GM18520 (cell line): ENCODE data around the gene CFAP54.
"Not testable (repeated sequence)": the region's sequence is repeated elsewhere in the genome, so short reads cannot be mapped to it uniquely, and the experiment has no call there.

ENCODE experiments used
- ATAC-seq: cut with Tn5 transposase; IDR thresholded peaks from one replicate; pipeline ENCODE4 v1.9.1; 2021; ENCODE audit not compliant: unreplicated experiment

Gene CFAP54

DNA sequence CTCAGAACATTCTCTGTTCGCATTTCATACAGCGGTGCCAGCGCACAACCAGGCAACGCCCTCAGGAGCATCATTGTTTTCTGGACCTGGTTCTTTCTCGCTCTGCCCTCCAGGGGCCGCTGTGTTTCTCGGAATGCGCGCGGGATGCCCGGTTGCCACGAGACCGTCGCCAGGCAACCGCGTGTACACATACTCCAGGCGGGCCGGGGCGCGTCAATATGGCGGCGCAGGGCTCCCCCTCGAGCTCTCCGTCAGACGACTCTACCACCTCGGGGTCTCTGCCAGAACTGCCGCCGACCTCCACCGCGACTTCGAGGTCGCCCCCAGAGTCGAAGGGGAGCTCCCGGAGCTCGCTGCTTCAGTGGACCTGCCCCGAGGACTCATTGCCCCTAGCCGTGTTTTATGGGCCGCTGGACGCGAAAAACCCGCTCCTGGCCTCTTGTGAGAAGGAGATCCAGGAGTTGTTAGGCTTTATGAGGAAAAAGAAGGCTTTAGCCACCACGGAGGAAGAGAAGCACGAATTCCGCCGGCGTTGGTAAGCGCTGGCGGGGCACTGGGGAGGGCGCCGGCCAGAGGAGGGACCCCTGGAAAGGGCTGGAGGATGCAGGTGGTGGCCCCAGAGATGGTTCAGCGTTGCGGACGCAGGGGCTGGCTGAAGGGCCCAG lies at the start of gene CFAP54:
Gene CFAP54, plus strand, starts transcription at position 186 of the 665 bp plus-strand sequence. Its CDS starts 33 bp downstream, at position 219.
- ATAC-seq: peak; percentile 95

DNA sequence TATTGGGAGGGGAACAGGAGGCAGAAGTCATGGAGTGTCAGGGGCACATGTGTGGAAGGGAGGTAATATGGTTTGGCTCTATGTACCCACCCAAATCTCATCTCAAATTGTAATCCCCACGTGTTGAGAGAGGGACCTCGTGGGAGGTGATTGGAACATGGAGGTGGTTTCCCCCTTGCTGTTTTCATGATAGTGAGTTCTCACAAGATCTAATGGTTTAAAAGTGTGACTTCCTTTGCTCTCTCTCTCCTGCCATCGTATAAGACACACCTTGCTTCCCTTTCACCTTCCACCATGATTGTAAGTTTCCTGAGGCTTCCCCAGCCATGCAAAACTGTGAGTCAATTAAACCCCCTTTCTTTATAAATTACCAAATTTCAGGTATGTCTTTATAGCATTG lies 47.6 kb upstream of the CFAP54 start:
- ATAC-seq: no peak

- ATAC-seq: no peak
These were observed 46.5 kb upstream of the CFAP54 start for GRCh38 chr12:96442906-96443305.

DNA sequence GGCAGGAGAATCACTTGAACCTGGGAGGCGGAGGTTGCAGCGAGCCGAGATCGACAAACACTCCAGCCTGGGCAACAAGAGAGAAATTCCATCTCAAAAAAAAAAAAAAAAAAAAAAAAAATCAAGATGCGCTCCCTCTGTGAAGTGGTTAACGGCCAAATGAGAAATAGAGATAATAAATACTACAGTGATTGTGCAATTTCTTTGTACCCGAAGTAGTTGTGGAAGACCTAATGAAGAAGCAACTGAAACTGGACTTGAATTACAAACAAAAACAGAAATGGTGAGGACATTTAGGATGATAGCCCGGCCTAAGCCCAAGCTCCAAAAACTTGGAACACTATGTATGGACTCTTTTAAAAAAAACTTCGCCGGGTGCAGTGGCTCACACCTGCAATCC lies 45.0 kb upstream of the CFAP54 start:
- ATAC-seq: no peak

DNA sequence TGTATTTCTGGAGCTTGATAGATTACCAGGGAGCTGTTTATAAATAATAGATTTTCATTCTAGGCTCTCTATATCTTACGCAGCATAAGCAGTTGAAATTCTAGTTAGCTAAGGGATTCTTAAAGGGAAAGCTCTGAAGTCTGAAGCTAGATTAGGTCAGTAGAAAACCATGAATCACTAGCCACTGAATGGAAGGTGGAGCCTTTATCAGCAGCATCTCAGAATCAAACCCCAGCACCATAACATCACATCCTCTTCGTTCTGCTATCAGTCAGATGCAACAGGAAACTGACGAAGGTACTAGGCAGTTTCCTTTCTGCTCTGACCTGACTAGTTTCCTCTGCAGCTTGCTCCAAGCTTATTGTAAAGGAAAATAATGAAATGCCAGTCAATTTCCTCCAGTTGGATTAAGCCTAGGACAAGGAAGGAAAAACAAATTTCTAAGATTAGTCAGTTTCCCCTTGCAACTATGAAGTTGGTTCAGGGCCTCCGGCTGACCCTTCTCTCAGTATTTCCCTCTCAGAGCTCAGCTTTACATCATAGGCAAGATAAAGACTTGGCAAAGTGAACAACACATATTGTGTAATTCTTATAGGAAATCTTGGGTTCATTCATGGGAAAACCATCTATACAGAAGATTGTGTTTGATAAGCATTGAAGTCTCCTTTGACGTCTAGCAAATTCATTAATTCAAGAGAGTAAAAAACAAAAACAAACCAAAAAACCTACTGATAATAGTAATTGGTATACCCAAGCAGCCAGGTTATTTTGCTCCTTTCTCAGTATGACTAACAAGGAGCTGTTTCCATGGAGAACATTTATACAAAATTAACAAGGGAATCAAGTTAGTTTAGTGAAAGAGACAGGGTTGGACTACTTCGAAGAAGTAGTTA lies 43.4 kb upstream of the CFAP54 start:
- ATAC-seq: peak; percentile 81

- no peak for ATAC-seq
These were observed 42.1 kb upstream of the CFAP54 start for GRCh38 chr12:96447256-96447655.

GRCh38 chr12:96448300-96448699 lies 41.1 kb upstream of the CFAP54 start:
- ATAC-seq: no peak

GRCh38 chr12:96452261-96452922 lies 37.0 kb upstream of the CFAP54 start:
- no peak for ATAC-seq

DNA sequence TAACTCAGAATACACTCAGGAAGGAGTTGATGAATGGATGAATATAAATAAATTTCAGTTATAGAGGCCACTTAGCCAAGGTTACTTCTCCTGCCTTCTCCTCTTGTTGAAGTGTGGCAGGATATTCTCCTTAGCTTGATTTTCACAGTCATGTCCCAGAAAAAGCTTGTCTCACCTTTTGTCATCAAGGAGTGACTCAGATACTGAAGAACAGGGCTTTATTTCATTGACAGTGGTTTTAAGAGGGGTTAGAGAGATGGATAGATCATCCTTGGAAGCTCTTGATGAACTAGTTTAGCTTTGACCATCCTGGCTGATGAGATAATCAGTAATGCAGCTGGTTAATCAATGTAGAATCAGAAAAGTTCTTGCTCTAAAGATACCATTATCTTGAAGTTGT lies 35.0 kb upstream of the CFAP54 start:
- ATAC-seq: no peak

GRCh38 chr12:96456265-96456974 lies 33.0 kb upstream of the CFAP54 start:
- no peak for ATAC-seq

GRCh38 chr12:96457191-96457930 lies 32.0 kb upstream of the CFAP54 start:
- no peak for ATAC-seq

- ATAC-seq: not testable (repeated sequence)
These were observed 30.1 kb upstream of the CFAP54 start for GRCh38 chr12:96459281-96459680.

- no peak for ATAC-seq
These were observed 26.7 kb upstream of the CFAP54 start for GRCh38 chr12:96462571-96463280.

DNA sequence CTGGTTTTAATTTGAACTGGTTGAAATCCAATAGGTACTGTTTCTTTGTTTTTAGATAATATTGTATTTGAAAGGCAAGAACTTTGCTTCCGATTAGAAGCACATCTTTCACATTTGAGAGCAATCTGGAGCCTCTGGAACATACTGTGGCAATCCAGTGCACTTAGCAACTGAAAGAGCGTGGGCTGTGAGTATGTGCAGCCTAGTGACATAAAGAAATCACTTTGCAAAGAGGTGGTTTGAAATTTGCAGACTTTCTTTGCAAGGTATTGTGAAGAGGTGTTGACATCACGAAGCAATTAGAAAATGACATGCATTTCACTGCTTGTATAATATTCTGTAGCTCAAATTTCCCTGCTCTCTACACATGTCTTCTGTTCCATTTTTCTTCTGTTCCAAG lies 23.5 kb upstream of the CFAP54 start:
- no peak for ATAC-seq

GRCh38 chr12:96466939-96467751 lies 22.2 kb upstream of the CFAP54 start:
- ATAC-seq: no peak

DNA sequence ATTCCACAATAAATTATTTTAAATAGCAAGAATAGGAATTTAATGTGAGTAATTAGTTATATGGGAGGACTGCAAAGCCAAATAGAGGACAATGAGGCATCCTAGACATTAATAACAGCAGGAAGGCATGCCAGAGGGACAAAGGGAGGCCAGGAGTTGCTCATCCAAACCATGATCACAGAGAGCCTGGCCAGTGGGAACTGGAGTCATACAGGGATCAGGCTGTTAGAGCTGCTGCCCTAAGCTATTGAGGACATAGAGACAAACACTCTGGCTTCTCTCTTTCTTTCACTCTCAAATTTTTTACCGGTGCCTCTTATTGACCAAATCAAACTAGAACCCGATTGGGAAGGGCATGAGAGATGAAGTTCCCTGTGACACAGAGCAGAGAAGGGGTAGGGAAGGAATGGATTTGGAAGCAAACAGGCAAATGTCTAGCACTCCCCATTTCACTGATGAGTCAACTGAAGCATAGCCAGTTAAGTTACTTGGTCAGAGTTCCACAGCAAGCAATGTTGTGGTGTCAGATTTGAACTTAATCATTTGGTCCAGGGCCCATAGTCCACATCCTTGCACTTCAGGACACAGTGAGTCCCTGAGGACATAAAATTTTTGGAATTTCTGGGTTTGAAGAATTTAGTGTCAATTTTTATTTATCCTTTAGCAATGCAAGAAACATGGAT lies 17.9 kb upstream of the CFAP54 start:
- ATAC-seq: no peak

- ATAC-seq: no peak
These were observed 17.0 kb upstream of the CFAP54 start for GRCh38 chr12:96472384-96472783.

GRCh38 chr12:96473394-96474093 lies 15.8 kb upstream of the CFAP54 start:
- no peak for ATAC-seq
